ENCODE data around the gene NACA2.
"Not testable (repeated sequence)": the region's sequence is repeated elsewhere in the genome, so short reads cannot be mapped to it uniquely, and the experiment has no call there.

Gene NACA2

GRCh38 chr17:61591018-61591417, at the start of gene NACA2:
Gene NACA2, minus strand, starts transcription at chr17:61591219. Its CDS starts 39 bp downstream, at chr17:61591180.
- DNase-seq (ENCODE audit: low read depth): no peak

DNA sequence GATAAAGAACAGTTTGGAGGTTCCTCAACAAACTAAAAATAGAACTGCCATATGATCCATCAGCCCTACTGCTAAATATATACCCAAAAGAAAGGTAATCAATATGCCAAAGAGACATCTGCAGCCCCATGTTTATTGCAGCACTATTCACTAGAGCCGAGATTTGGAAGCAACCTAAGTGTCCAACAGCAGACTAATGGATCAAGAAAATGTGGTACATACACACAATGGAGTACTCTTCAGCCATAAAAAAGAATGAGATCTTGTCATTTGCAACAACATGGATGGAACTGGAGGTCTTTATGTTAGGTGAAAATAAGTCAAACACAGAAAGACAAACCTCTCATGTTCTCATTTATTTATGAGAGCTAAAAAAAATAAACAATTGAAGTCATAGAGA, 48.8 kb upstream of the NACA2 start:
- DNase-seq (ENCODE audit: low read depth): no peak

DNA sequence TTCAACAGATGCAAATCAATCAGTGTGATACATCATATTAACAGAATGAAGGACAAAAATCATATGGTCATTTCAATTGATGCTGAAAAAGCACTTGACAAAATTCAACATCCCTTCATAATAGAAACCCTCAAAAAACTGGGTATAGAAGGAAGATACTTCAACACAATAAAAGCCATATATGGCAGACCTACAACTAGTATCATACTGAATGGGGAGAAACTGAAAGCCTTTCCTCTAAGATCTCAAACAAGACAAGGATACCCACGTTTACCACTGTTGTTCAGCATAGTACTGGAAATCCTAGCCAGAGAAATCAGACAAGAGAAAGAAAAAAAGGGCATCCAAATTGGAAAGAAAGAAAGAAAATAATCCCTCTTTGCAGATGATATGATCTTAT, 47.1 kb upstream of the NACA2 start:
- DNase-seq (ENCODE audit: low read depth): no peak

- DNase-seq (ENCODE audit: low read depth): peak; percentile 48
These were observed 45.0 kb upstream of the NACA2 start for GRCh38 chr17:61635913-61636432.

- no peak for DNase-seq (ENCODE audit: low read depth)
These were observed 44.0 kb upstream of the NACA2 start for GRCh38 chr17:61634942-61635538.

- no peak for DNase-seq (ENCODE audit: low read depth)
These were observed 43.1 kb upstream of the NACA2 start for GRCh38 chr17:61634011-61634539.

DNA sequence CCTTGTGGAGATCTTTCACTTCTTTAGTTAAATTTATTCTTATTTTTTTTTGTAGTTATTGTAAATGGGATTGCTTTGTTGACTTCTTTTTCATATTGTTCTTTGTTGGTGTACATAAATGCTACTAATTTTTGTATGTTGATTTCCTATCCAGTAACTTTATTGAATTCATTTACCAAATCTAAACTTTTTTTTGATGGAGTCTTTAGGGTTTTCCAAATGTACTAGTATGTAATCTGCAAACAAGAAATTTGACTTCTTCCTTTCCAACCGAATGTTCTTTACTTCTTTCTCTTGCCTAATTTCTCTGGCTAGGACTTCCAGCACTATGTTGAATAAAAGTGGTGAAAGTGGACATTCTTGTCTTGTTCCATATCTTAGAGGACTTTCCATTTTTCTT, 41.8 kb upstream of the NACA2 start:
- no peak for DNase-seq (ENCODE audit: low read depth)

DNA sequence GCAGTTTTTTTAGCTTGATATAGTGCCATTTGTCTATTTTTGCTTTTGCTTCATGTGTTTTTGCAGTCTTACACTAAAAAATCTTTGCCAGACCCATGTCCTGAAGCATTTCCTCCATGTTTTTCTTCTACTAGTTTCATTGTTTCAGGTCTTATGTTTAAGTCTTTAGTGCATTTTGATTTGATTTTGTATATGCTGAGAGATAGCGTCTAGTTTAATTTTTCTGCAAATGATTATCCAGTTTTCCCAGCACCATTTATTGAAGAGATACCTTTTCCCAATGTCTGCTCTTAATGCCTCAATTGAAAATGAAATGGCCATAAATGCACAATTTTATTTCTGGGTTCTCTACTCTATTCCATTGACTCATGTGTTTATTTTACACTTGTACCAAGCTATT, 40.8 kb upstream of the NACA2 start:
- no peak for DNase-seq (ENCODE audit: low read depth)

DNA sequence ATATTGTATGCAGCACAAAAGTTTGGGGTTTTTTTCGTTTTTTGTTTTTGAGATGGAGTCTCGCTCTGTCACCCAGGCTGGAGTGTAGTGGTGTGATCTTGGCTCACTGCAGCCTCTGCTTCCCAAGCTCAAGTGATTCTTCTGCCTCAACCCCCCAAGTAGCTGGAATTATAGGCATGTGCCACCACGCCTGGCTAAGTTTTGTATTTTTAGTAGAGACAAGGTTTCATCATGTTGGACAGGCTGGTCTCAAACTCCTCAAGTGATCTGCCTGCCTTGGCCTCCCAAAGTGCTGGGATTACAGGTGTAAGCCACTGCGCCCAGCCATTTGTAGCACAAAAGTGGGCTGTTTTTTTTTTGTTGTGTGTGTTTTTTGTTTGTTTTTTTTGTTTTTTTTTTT, 37.1 kb upstream of the NACA2 start:
- not testable (repeated sequence) for DNase-seq (ENCODE audit: low read depth)

DNA sequence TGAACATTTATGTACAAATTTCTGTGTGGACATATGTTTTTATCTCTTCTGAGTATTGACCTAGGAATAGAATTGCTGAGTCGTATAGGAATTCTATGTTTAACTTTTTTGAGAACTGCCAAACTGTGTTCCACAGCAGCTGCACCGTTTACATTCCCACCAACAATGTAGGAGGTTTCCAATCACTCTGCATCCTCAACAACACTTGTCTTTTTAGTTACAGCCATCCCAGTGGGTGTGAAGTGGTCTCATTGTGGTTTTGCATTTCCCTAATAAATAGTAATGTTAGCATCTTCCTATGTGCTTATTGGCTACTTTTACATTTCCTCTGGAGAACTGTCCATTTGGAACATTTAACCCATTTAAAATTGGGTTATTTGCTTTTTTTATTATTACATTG, 36.6 kb upstream of the NACA2 start:
- DNase-seq (ENCODE audit: low read depth): no peak

DNA sequence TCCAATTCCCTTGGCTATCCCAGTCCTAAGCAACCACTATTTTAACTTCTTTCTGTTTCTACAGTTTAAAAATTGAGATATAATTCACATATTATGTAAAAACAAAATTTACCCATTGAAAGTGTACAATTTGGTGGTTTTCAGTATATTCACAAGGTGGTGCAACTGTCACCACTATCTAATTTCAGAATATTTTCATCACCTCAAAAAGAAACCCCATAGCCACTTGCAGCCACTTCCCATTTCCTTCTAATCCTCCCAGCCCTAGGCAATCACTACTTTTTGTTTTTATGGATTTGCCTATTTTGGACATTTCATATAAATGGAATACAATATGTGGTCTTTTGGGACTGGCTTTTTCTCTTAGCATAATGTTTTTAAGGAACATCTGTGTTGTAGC, 36.1 kb upstream of the NACA2 start:
- no peak for DNase-seq (ENCODE audit: low read depth)

DNA sequence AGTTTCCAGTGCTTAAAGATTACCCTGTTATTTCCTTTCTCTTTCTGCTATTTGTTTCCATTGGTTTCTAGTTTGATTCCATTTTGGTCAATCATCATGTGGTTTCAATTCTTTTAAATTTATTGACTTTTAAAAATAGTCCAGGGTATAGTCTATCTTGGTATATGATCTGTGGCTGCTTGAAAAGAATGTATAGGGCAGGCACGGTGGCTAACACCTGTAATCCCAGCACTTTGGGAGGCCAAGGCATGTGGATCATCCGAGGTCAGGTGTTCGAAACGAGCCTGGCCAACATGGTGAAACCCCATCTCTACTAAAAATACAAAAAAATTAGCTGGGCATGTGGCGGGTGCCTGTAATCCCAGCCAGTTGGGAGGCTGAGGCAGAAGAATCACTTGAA, 34.5 kb upstream of the NACA2 start:
- no peak for DNase-seq (ENCODE audit: low read depth)

- DNase-seq (ENCODE audit: low read depth): no peak
These were observed 33.9 kb upstream of the NACA2 start for GRCh38 chr17:61624951-61625350.

DNA sequence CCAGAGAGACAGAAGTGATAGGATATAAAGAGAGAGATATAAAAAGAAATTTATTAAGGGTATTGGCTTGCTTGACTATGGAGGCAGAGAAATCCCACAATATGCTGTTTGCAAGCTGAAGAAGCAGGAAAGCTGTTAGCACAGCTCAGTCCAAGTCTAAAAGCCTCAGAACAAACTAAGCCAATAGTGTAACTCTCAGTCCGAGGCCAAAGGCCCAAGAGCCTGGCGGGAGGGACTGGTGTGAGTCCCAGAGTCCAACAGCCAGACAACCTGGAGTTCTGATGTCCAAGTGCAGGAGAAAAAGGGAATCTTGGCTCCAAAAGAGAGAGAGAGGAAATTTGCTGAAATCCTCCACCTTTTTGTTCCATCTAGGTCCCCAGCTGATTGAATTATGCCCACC, 30.3 kb upstream of the NACA2 start:
- no peak for DNase-seq (ENCODE audit: low read depth)

DNA sequence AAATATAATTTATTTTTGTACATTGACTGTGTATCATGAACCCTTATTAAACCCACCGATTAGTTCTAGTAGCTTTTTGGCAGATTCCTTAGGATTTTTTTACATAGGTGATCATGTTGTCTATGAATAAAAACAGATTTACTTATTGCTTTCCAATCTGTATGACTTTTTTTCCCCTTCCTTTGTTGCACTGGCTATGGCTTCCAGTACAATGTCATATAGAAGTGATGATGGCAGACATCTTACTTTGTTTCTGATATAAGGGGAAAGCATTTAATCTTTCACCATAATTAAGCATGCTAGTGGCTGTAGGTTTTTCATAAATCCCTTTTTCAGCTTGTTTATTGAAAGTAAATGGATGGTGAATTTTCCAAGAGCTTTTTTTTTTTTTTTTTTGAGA, 28.9 kb upstream of the NACA2 start:
- no peak for DNase-seq (ENCODE audit: low read depth)

DNA sequence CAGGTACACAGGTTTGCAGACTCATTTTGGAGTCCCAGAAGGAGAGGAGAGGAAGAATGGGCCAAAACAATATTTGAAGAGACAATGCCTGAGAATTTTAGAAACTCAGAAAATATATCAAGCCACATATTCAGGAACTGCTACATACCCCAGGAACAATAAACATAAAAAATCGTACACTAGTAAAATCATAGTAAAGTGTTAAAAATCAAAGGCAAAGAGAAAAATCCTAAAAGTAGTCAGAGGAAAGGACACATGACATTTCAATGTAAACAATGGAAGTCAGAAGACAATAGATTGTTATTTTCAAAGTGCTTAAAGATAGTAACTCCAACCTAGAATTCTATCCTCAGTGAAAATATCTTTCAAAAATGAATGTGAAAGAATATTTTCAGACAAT, 28.5 kb upstream of the NACA2 start:
- DNase-seq (ENCODE audit: low read depth): no peak

DNA sequence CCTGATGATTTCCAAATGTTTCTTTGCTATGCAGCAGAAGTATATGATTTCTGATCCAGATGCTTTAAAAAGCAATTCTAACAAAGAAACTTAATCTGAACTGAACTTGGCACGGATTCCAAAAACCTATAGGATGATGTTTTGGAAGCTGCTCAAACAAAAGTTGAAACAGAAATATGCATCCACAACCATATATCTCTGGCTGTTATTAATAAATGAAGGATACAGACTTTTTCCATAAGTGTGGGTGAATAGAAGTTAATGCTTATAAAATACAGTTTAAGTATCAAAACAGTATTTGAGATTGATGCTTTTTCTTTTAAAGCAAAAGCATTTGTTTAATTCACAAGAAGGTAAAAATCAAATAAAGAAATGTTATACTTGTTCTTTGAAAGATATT, 27.9 kb upstream of the NACA2 start:
- no peak for DNase-seq (ENCODE audit: low read depth)

GRCh38 chr17:61617330-61617729, 26.3 kb upstream of the NACA2 start:
- DNase-seq (ENCODE audit: low read depth): peak; percentile 73

DNA sequence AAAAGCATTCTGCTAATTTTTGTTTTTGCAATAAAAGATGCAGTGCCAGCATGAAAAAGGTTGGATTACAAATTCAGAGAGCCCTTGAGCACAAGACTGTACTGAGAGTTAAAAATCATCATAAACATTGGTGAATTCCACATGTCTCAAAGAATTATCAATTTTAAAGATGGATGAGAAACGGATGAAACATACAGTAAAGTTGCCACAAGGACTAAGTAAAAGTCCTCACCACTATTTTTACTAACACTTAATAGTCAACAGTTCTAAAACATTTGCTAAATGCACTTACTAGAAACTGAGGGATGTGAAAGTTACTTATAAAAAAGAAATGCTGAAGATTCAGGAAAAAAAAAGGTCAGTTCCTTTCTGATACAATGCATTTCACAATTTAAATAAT, 25.8 kb upstream of the NACA2 start:
- DNase-seq (ENCODE audit: low read depth): no peak

DNA sequence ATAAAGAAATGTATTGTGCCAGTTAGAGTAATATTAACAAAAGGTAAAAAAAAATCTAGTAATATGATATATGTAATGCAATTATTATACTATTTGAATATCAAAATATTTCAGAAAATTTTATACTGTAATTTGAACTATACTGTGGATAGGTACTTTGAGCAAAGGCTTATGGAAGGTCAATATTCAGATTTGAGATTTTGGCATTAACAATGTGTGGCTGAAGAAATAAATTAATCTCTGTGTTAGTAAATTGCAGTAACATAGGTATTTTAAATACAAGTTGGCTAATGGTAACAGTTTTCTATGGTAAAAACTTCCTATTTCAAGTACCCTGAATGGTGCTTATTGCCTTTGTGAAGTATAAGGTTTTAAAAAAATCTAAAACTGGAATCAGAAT, 23.2 kb upstream of the NACA2 start:
- DNase-seq (ENCODE audit: low read depth): no peak

DNA sequence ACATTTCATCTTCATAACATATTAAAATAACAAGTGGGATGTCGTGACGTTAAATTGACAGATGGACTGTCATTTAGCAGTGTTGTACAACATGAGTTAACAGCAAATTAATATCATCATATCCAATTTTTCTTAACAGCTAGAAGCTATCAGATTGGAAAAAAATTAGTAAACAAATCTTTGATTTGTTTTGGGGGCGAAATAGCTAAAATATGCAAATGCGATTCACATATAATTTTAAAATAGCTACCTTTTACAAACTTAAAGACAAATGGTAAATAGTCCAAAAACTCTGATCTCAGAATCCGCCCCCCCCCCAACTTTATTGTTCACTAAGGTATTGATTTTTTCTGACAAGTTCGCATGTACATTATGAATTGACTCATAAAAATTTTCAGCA, 20.3 kb upstream of the NACA2 start:
- DNase-seq (ENCODE audit: low read depth): no peak

DNA sequence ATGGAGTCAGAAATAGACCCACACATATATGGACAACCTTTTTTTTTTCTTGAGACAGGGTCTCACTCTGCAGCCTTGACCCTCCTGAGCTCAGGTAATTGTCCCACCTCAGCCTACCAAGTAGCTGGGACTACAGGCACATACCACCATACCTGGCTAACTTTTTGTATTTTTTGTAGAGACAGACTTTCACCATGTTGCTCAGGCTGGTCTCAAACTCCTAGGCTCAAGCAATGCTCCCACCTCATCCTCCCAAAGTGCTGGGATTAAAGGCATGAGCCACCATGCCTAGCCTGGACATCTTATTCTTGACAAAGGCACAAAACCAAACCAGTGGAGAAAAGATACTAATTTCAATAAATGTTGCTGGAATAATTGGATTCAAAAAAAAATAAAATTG, 14.7 kb upstream of the NACA2 start:
- DNase-seq (ENCODE audit: low read depth): no peak

DNA sequence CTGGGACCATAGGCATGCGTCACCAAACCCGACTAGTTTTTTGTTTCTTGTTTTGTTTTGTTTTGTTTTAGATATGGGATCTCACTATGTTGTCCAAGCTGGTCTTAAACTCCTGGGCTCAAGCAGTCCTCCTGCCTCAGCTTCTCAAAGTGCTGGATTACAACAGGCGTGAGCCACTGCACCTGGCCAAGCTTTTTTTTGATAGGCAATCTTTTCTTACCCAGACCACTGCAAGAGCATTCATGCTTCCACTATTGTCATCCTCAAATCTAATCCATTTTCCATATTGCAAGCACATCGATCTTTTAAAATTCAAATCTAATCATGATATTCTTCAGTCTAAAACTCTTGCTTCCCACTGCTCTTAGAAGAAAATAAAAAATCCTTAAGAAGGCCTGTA, 10.3 kb upstream of the NACA2 start:
- DNase-seq (ENCODE audit: low read depth): no peak

GRCh38 chr17:61600621-61601020, 9.6 kb upstream of the NACA2 start:
- DNase-seq (ENCODE audit: low read depth): no peak
